ENCODE measurements around the gene FXYD6. TPM values are rescaled to one million over a fixed set of nuclear protein-coding genes. Genes with fewer than 3 reads are reported as not detected.

Gene FXYD6
- total and polyA plus RNA-seq, 2 of the 8 experiments (the other 6 are each of a cell fraction or from before 2014, with no cell fraction given) = 44.6 to 117 TPM

DNA sequence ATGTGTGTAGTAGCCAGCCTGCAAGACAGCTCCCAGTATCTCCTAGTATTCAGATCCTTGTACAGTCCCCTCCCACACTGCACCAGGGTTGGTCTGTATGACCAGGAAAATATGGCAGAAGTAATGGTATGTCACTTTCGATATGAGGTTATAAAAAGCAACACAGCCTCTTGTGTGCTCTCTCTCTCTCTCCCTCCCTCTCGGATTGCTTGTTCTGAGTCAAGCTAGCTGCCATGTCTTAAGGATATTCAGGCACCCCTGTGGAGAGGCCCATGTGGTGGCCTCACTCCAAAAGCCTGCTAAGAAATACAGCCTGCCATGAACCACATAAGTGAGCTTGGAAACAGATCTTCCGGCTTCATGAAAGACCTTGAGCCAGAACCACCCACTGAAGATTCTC is 25.4 kb downstream of the FXYD6 start:
- Histone ChIP-seq H4K20me1 (replicated peaks in 1 of 2; ENCODE audit: control insufficient read depth in 1 of 2, insufficient read depth in 2 of 2, low read length in 2 of 2) (no peaks in the 10 kb centered on the region), H2BK20ac (ENCODE audit: low read length) (no peak overlapping the region), H3K79me1 (ENCODE audit: low read depth, low read length) (no peaks in the 10 kb centered on the region), H4K8ac (ENCODE audit: extremely low read depth, insufficient read depth, low read length) (no peak overlapping the region), H3K79me2 (ENCODE audit: control insufficient read depth in 1 of 2, insufficient read depth in 2 of 2, low read length in 2 of 2) (no peaks in the 10 kb centered on the region), H3K4me3 (ENCODE audit: extremely low read depth in 1 of 4, insufficient read depth in 2 of 4, low read depth in 3 of 4, low read length in 4 of 4) (no peak overlapping the region), H3K36me3 (ENCODE audit: control insufficient read depth in 2 of 4, insufficient read depth in 4 of 4, low read length in 3 of 4) (no peaks in the 10 kb centered on the region), H2BK120ac (replicated peaks; ENCODE audit: low read depth, low read length) (no peak overlapping the region), H3K9ac (replicated peaks in 1 of 4; ENCODE audit: extremely low read depth in 1 of 4, low read depth in 3 of 4, low read length in 3 of 4) (no peak overlapping the region), H3K23ac (ENCODE audit: insufficient read length) (no peak overlapping the region), H2BK15ac (ENCODE audit: low read length) (no peak overlapping the region), H4K5ac (ENCODE audit: insufficient read length, low read depth, low read length) (no peak overlapping the region), H2BK5ac (ENCODE audit: low read depth, low read length) (no peak overlapping the region), H3K23me2 (ENCODE audit: low read depth, low read length) (no peaks in the 10 kb centered on the region), H3K27me3 (replicated peaks in 1 of 4; ENCODE audit: control insufficient read depth in 3 of 4, extremely low read depth in 1 of 4, insufficient read depth in 3 of 4, low read length in 3 of 4) (no peaks in the 10 kb centered on the region; a peak in 1 of 7 replicates), H3K56ac (replicated peaks; ENCODE audit: insufficient read length, low read depth, low read length) (no peak overlapping the region), H3K27ac (ENCODE audit: low read depth, low read length) (no peak overlapping the region), H3K4me2 (ENCODE audit: insufficient read depth in 1 of 2, low read depth in 2 of 2, low read length in 2 of 2) (0 out of 4 replicates have a peak overlapping the region, but pooled peaks of 1 of the 2 experiments have one; percentile 23), H2AFZ (ENCODE audit: low read length) (no peak overlapping the region), H3K4me1 (replicated peaks in 1 of 4; ENCODE audit: control insufficient read depth in 3 of 4, insufficient read depth in 4 of 4, low read length in 3 of 4) (peaks cover 0 to 7% (median 4%) of the 10 kb centered on the region in 4 experiments; a peak in 5 of 7 replicates), H3K14ac (ENCODE audit: insufficient read length) (peak overlapping the region; percentile 80), H3K4ac (replicated peaks; ENCODE audit: insufficient read length, low read depth, low read length) (no peak overlapping the region), H3K18ac (ENCODE audit: extremely low read depth, low read length) (no peak overlapping the region), H4K91ac (replicated peaks; ENCODE audit: insufficient read length, low read length) (no peak overlapping the region), H2BK12ac (ENCODE audit: low read depth, low read length) (no peak overlapping the region), H3K9me3 (ENCODE audit: insufficient read depth in 2 of 2, low read depth in 1 of 2, low read length in 1 of 2) (peaks cover 0 to 3% of the 10 kb centered on the region in 2 experiments; a peak in 1 of 4 replicates), H2AK5ac (ENCODE audit: low read depth, low read length) (no peak overlapping the region)
- DNase-seq (ENCODE audit: low read depth in 1 of 2, low spot score in 2 of 2) = no peak
- ChIA-PET CTCF (ENCODE audit: partially characterized antibody) (interaction anchor here (0.9 to 3.4 kb wide), 7 partner anchors 16 to 96 kb away, joined by 3 to 16 read pairs (median 3); no protein-coding TSS in a partner anchor), POLR2A (ENCODE audit: partially characterized antibody) (no interaction called here)
- 71% methylated on average over 3 of the region's 3 CpGs; no CpG with 5 or more reads in 1 of the 2 experiments for WGBS, 2 experiments (ENCODE audit: extremely low coverage in 1 of 2, insufficient coverage in 1 of 2, insufficient read length in 1 of 2, insufficient replicate concordance in 2 of 2, low coverage in 1 of 2, low lambda C conversion rate in 2 of 2, missing lambda C conversion rate in 1 of 2)
- no peak for FAIRE-seq
- TF ChIP-seq HDAC6 (IDR thresholded peaks at IDR 0.05; ENCODE audit: low read depth, low read length) (no peak), KDM4A (IDR thresholded peaks at IDR 0.05; ENCODE audit: low read depth, low read length, severe bottlenecking) (no peak), CHD1 (IDR thresholded peaks at IDR 0.05; ENCODE audit: low read depth, low read length) (no peak), RBBP5 (IDR thresholded peaks at IDR 0.05; ENCODE audit: borderline replicate concordance, low read depth, low read length) (no peak), BCL11A (IDR thresholded peaks at IDR 0.05; ENCODE audit: low read depth in 2 of 2, low read length in 2 of 2) (no peak), NRF1 (IDR thresholded peaks at IDR 0.05; ENCODE audit: low read depth, low read length) (no peak), BRCA1 (IDR thresholded peaks at IDR 0.05; ENCODE audit: low read depth, low read length) (no peak), RNF2 (IDR thresholded peaks at IDR 0.05; ENCODE audit: borderline replicate concordance, low read depth, low read length, missing control alignments, poor library complexity, severe bottlenecking) (no peak), CTCF (IDR thresholded peaks at IDR 0.05; ENCODE audit: control extremely low read depth in 1 of 3, insufficient read depth in 1 of 3, low read depth in 1 of 3, low read length in 3 of 3) (no peak; a peak in 1 of 4 replicates), HDAC2 (IDR thresholded peaks at IDR 0.05; ENCODE audit: borderline replicate concordance in 1 of 2, low read depth in 2 of 2, low read length in 2 of 2) (no peak)
